Ovary (tissue), 9 donors: ENCODE measurements around the gene KCNIP4. TPM values are rescaled to one million over a fixed set of nuclear protein-coding genes. Genes with fewer than 3 reads are reported as not detected.

ENCODE experiments used
- DNase-seq, 5 donors: peaks; one replicate each; pipeline ENCODE4 v3.0.0-alpha.2; 2019 to 2020
- H3K27ac ChIP-seq, 2 donors: fragments of 200-600 bp; one replicate each; pipeline versions ENCODE4 v1.5.1 to v1.8.0; 2019 to 2022
- H3K27me3 ChIP-seq: fragments of 200-600 bp; one replicate; pipeline ENCODE4 v1.8.0; 2022
- H3K36me3 ChIP-seq: fragments of 200-600 bp; sonication (generic); one replicate; pipeline ENCODE4 v1.5.1; 2019
- H3K4me1 ChIP-seq: one replicate; pipeline ENCODE4 v1.8.1; 2013; ENCODE audit warnings: mild to moderate bottlenecking, moderate library complexity; ENCODE audit not compliant: insufficient read depth
- H3K4me3 ChIP-seq: fragments of 200-600 bp; sonication (generic); one replicate; pipeline ENCODE4 v1.5.1; 2017
- H3K9me3 ChIP-seq, 2 donors: fragments of 200-600 bp in 1 of 2; sonication (generic) in 1 of 2; one replicate each; pipeline versions ENCODE4 v1.5.1 to v1.8.1; 2013 to 2019; ENCODE audit warnings: mild to moderate bottlenecking in 1 of 2, moderate library complexity in 1 of 2
- CTCF ChIP-seq, 3 donors: fragments of 450-650 bp in 2 of 3; fragments of 200-600 bp in 1 of 3; IDR thresholded peaks; one replicate each; pipeline versions ENCODE4 v1.5.1 to v1.8.0; 2016 to 2022; ENCODE audit warnings: antibody characterized with exemption in 3 of 3, mild to moderate bottlenecking in 1 of 3
- EP300 ChIP-seq: sonication (generic); formaldehyde crosslinking; IDR thresholded peaks from one replicate; pipeline ENCODE4 v1.6.1; 2017; ENCODE audit warnings: antibody characterized with exemption
- POLR2A ChIP-seq: fragments of 450-650 bp; IDR thresholded peaks from one replicate; pipeline ENCODE4 v1.6.1; 2017; ENCODE audit warnings: antibody characterized with exemption, mild to moderate bottlenecking, moderate library complexity
- WGBS, 3 donors: extraction: QIAGEN DNeasy Blood & Tissue Kit in 1 of 3; methylation state at CpG; one replicate each; pipeline versions ENCODE4 v1.1.5 to v1.1.7; 2013 to 2017; 5-methylcytosine and 5-hydroxymethylcytosine counted together
- intact Hi-C, 4 donors: fragments of 100-400 bp; cut with DNase I; formaldehyde crosslinking; loops; one replicate each; pipeline versions ENCODE4 v1.11.0 to v1.15.1; 2022 to 2023
- polyA plus RNA-seq, 2 donors: library from polyadenylated mRNA; stranded (reverse); fragments of 200-250 nt in 1 of 2; fragments of 350-450 nt in 1 of 2; fragmentation: Illumina TruSeq in 1 of 2; extraction: RNeasy Lipid Tissue Mini Kit (QIAGEN cat#74804) in 1 of 2; gene quantifications; one replicate each; pipeline ENCODE4 v1.2.3, GENCODE V29; 2013 to 2014
- total RNA-seq, 7 donors: library from RNA; depleted of rRNA in 2 of 7; stranded (reverse); fragments of >200 nt in 2 of 7; fragmentation: NEBNext Ultra II Directional in 3 of 7; extraction: Animal tissue kit (Norgen Biotek cat#: 25700) in 3 of 7; gene quantifications; one replicate each; pipeline versions ENCODE4 v1.1.0 to v1.2.4, GENCODE V29; 2016 to 2023
- donor health status: DM: no; HTN: no; CAD: no; lungs with moderate emphysema.
- donor health status: DM: no; HTN: no; CAD: no.
- donor health status: Bipolar disorder and iron deficiency.
- donor health status: DM: yes; HTN: yes; CAD: no.
- donor health status: DM: no; HTN: no; CAD: no.
- donor health status: DM: yes; HTN: yes; CAD: no.

The KCNIP4 gene
- total and polyA plus RNA-seq, 9 donors = 0.11 to 3.9 (median 0.93) TPM; not detected in 1

- H3K4me1 ChIP-seq = no peaks in the 10 kb centered on the region
- no peaks in the 10 kb centered on the region for H3K9me3 ChIP-seq
- H3K36me3 ChIP-seq = no peaks in the 10 kb centered on the region
- no peak overlapping the region for H3K4me3 ChIP-seq
- H3K27ac ChIP-seq = no peak overlapping the region
- no peak for DNase-seq
- 0 to 15% (median 3%) methylated on average over 1 of the region's 1 CpG for WGBS, 3 donors
- intact Hi-C loops = no loop called here
- TF ChIP-seq EP300 = no peak
- no peak for TF ChIP-seq CTCF (IDR thresholded peaks at IDR 0.05)
- TF ChIP-seq POLR2A = no peak
- H3K27me3 ChIP-seq = no peaks in the 10 kb centered on the region
These were observed 478.0 kb downstream of the KCNIP4 start for GRCh38 chr4:21470535-21470934.

DNA sequence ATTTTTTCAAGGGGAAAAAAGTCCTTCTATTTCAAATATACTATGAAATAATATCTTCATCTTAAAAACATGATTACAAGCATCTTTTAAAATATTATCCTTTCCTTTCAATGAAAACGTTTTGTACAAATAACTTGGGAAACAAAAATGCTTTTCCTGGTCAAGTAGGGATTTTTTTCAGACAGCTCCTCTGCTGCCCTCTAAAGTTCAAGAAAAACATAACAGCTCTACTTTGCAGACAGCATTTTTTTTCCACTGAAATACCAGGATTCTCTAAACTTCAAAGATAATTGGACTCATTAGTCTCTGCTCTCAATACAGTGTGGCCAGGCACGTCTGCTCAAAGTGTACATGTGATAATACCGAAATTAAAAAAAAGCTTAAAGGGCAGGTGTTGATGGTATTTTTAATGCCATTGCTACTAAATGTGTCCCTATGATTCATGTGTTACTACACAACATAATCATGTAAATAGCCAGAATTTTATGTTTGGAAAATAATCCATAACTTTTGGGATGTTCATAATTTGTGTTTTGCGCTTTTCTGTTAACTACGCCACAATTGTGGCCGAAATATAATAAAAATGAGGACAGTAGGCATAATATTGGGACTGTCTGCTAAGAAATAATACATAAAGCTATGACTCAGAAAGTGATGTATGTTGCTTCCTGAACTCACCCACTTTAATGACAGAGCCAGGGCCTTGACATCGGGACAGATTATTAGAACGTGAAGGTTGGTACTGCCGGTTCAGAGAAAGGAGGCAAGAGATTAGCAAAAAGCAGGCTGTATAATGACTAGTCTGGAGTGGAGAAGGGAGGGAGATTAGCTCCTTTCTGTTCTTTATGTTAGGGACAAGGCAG is 478.9 kb downstream of the KCNIP4 start:
- WGBS, 3 donors = 34 to 44% (median 35%) methylated on average over 9 of the region's 9 CpGs
- Histone ChIP-seq H3K27me3 (no peaks in the 10 kb centered on the region), H3K9me3 (no peaks in the 10 kb centered on the region), H3K4me3 (no peak overlapping the region), H3K27ac (no peak overlapping the region), H3K36me3 (no peaks in the 10 kb centered on the region), H3K4me1 (no peaks in the 10 kb centered on the region)
- no peak for DNase-seq
- no peak for TF ChIP-seq POLR2A
- no peak for TF ChIP-seq CTCF (IDR thresholded peaks at IDR 0.05)
- no peak for TF ChIP-seq EP300
- intact Hi-C loops = no loop called here

- no peak for DNase-seq
- Histone ChIP-seq H3K27ac (no peak overlapping the region), H3K4me3 (no peak overlapping the region), H3K4me1 (no peaks in the 10 kb centered on the region), H3K36me3 (no peaks in the 10 kb centered on the region), H3K27me3 (no peaks in the 10 kb centered on the region), H3K9me3 (no peaks in the 10 kb centered on the region)
- TF ChIP-seq EP300 (no peak), CTCF (IDR thresholded peaks at IDR 0.05) (no peak), POLR2A (no peak)
- intact Hi-C loops = no loop called here
- 72 to 87% (median 82%) methylated on average over 4 of the region's 4 CpGs for WGBS, 3 donors
These were observed 481.0 kb downstream of the KCNIP4 start for GRCh38 chr4:21467551-21467950.

GRCh38 chr4:21457086-21457840 is 491.3 kb downstream of the KCNIP4 start:
- no peaks in the 10 kb centered on the region for H3K4me1 ChIP-seq
- no peaks in the 10 kb centered on the region for H3K9me3 ChIP-seq
- intact Hi-C loops = no loop called here
- no peaks in the 10 kb centered on the region for H3K36me3 ChIP-seq
- no peaks in the 10 kb centered on the region for H3K27me3 ChIP-seq
- no peak overlapping the region for H3K27ac ChIP-seq
- no peak for TF ChIP-seq POLR2A
- 84 to 93% (median 91%) methylated on average over 6 of the region's 6 CpGs for WGBS, 3 donors
- DNase-seq = no peak
- no peak overlapping the region for H3K4me3 ChIP-seq
